Aorta (tissue), 5 donors: Measurements from ENCODE around the gene ZKSCAN5. TPM values are rescaled to one million over a fixed set of nuclear protein-coding genes. Genes with fewer than 3 reads are reported as not detected.
"Not testable (repeated sequence)": the region's sequence is repeated elsewhere in the genome, so short reads cannot be mapped to it uniquely, and the experiment has no call there.

ENCODE experiments used
- ATAC-seq: fragments of 200-7000 bp; cut with Tn5 transposase; one replicate; pipeline ENCODE4 v1.9.1; 2022; ENCODE audit warnings: moderate library complexity; ENCODE audit not compliant: low FRiP score
- DNase-seq, 2 donors: peaks; one replicate each; pipeline ENCODE4 v3.0.0-alpha.2; 2020
- H3K27ac ChIP-seq, 2 donors: one replicate each; pipeline ENCODE4 v1.5.1; 2013; ENCODE audit warnings: low read length in 2 of 2, mild to moderate bottlenecking in 2 of 2, moderate library complexity in 2 of 2, control low read depth in 1 of 2, inconsistent platforms in 1 of 2, low read depth in 1 of 2
- H3K27me3 ChIP-seq, 2 donors: one replicate each; pipeline ENCODE4 v1.6.1; 2013; ENCODE audit warnings: control low read depth in 1 of 2, low read length in 1 of 2, mild to moderate bottlenecking in 1 of 2, moderate library complexity in 1 of 2; ENCODE audit not compliant: insufficient read depth in 2 of 2, control insufficient read depth in 1 of 2
- H3K36me3 ChIP-seq, 2 donors: one replicate each; pipeline ENCODE4 v1.6.1; 2013; ENCODE audit warnings: control low read depth in 1 of 2, low read length in 1 of 2, mild to moderate bottlenecking in 1 of 2; ENCODE audit not compliant: insufficient read depth in 2 of 2, control insufficient read depth in 1 of 2
- H3K4me1 ChIP-seq, 2 donors: one replicate each; pipeline ENCODE4 v1.6.1; 2013; ENCODE audit warnings: low read length in 2 of 2, control low read depth in 1 of 2, mild to moderate bottlenecking in 1 of 2, moderate library complexity in 1 of 2; ENCODE audit not compliant: insufficient read depth in 2 of 2, control insufficient read depth in 1 of 2
- H3K4me3 ChIP-seq, 2 donors: one replicate each; pipeline ENCODE4 v1.5.1; 2013; ENCODE audit warnings: low read length in 2 of 2, control low read depth in 1 of 2, mild to moderate bottlenecking in 1 of 2
- H3K9me3 ChIP-seq: one replicate; pipeline ENCODE4 v1.6.1; 2013; ENCODE audit warnings: mild to moderate bottlenecking, low read length; ENCODE audit not compliant: control insufficient read depth
- WGBS, 2 donors: extraction: QIAGEN DNeasy Blood & Tissue Kit; methylation state at CpG; one replicate each; pipeline ENCODE4 v1.1.7; 2013; 5-methylcytosine and 5-hydroxymethylcytosine counted together
- intact Hi-C, 2 donors: fragments of 100-400 bp; cut with DNase I; formaldehyde crosslinking; loops; one replicate each; pipeline versions ENCODE4 v1.14.2 to v1.15.0; 2022
- polyA plus RNA-seq, 2 donors: library from polyadenylated mRNA; stranded (reverse); fragments of 200-250 nt; gene quantifications; one replicate each; pipeline ENCODE4 v1.2.3, GENCODE V29; 2013
- total RNA-seq, 2 donors: library from RNA; stranded (reverse); fragmentation: NEBNext Ultra II Directional; extraction: Animal tissue kit (Norgen Biotek cat#: 25700); gene quantifications; one replicate each; pipeline ENCODE4 v1.2.1, GENCODE V29; 2021
- donor health status: healthy with polysubstance abuse.
- donor health status: Bipolar disorder and iron deficiency.
- donor health status: DM: no; HTN: no; CAD: no.
- donor health status: DM: no; HTN: no; CAD: no.
- donor health status: DM: yes; HTN: yes; CAD: no.

The ZKSCAN5 gene
- total and polyA plus RNA-seq, 4 donors = 2.1 to 8.9 (median 5.9) TPM

DNA sequence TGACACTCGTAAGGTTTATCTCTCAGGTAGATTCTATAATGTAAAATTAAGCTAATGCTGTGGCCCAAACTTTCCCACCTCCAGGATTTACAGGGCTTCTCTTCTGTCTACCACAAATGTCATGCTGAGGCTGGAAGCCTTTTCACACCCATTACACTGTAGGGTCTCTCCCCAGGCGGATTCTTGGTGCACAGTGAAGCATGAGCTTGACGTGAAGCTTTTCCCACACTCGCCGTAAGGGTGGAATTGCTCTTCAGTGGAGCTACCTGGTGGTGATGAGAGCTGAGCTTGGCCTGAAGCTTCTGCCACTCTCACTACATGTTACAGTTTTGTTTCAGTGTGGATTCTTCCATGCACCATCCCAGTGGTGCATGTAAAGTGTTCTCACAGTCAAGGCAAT, 36.1 kb downstream of the ZKSCAN5 start:
- WGBS, 2 donors = 92 to 94% methylated on average over 5 of the region's 5 CpGs
- intact Hi-C loops = no loop called here
- Histone ChIP-seq H3K27me3 (no peaks in the 10 kb centered on the region), H3K4me3 (no peak overlapping the region), H3K27ac (no peak overlapping the region), H3K9me3 (peaks cover 2% of the 10 kb centered on the region), H3K4me1 (no peaks in the 10 kb centered on the region), H3K36me3 (no peaks in the 10 kb centered on the region)
- no peak for DNase-seq
- ATAC-seq = no peak

DNA sequence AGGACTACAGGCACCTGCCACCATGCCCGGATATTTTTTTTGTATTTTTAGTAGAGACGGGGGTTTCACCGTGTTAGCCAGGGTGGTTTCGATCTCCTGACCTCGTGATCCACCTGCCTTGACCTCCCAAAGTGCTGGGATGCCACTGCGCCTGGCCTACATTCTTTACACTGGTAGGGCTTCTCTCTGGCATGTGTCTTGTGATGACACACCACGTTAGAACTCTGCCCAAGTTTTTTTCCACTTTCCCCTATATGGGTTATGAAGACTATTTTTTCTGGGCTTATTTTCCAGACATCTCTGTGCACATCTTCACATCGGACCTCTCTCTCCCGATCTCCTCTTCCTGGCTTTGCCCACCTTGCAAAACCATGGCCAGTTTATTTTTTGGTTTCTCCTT, 36.8 kb downstream of the ZKSCAN5 start:
- H3K27me3 ChIP-seq = no peaks in the 10 kb centered on the region
- H3K4me1 ChIP-seq = no peaks in the 10 kb centered on the region
- no peak overlapping the region for H3K27ac ChIP-seq
- no peaks in the 10 kb centered on the region for H3K36me3 ChIP-seq
- intact Hi-C loops = no loop called here
- peaks cover 2% of the 10 kb centered on the region for H3K9me3 ChIP-seq
- no peak overlapping the region for H3K4me3 ChIP-seq
- WGBS, 2 donors = 89 to 91% methylated on average over 9 of the region's 9 CpGs
- DNase-seq = no peak
- no peak for ATAC-seq

DNA sequence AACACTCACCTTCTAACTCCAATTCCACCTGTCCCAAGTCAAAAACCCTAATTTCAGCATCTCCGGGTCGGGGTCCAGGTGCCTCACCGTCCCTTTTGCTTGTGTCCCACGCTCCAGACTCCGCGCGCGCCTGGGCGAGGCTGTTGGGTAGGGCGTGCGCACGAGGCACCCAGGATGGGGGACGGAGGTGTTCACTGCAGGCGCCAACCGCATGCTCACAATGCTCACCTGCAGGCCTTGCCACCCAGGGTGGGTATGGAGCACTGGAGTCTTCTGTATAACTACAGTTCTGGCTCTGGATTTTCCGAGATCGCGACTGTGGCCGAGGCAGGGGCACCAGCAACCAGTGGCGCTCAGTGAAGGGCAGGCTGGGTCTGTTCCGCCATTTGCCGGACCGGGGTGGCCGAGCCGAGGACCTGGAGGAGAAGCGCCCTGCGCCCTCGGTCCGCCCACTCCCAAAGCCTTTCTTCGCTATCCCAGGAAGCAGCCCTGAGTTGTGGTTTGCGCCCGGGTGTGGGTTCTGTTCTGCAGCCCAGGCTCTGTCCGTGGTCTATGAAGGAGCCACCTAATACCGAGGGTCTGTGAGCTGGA, 38.7 kb downstream of the ZKSCAN5 start:
- intact Hi-C loops = no loop called here

DNA sequence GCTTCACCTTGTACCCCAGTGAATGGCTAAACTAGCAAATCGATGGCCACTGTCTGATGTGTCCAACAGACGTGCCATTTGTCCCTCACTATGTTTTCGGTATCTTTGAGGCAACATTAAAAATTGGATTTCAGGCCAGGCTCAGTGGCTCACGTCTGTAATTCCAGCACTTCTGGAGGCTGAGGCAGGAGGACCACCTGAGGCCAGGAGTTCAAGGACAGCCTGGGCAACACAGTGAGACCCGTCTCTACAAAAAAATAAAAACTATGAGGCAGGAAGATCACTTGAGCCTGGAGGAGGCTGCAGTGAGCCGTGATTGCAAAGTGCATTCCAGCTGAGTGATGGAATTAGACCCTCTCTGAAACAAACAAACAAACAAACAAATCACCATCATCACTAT, 39.5 kb downstream of the ZKSCAN5 start:
- no peak for ATAC-seq
- Histone ChIP-seq H3K27me3 (no peaks in the 10 kb centered on the region), H3K4me1 (no peaks in the 10 kb centered on the region), H3K9me3 (peaks cover 2% of the 10 kb centered on the region), H3K27ac (no peak overlapping the region), H3K36me3 (no peaks in the 10 kb centered on the region), H3K4me3 (no peak overlapping the region)
- WGBS, 2 donors = 91 to 95% methylated on average over 6 of the region's 6 CpGs
- intact Hi-C loops = no loop called here
- no peak for DNase-seq

More for the DNA sequence above, 38.7 kb downstream of the ZKSCAN5 start:
- DNase-seq (no peak), ATAC-seq (no peak)
- no peak overlapping the region for H3K27ac ChIP-seq
- 93 to 97% methylated on average over 34 of the region's 34 CpGs for WGBS, 2 donors
- H3K27me3 ChIP-seq = no peaks in the 10 kb centered on the region
- no peaks in the 10 kb centered on the region for H3K4me1 ChIP-seq
- H3K9me3 ChIP-seq = peaks cover 2% of the 10 kb centered on the region
- H3K36me3 ChIP-seq = no peaks in the 10 kb centered on the region
- H3K4me3 ChIP-seq = no peak overlapping the region

DNA sequence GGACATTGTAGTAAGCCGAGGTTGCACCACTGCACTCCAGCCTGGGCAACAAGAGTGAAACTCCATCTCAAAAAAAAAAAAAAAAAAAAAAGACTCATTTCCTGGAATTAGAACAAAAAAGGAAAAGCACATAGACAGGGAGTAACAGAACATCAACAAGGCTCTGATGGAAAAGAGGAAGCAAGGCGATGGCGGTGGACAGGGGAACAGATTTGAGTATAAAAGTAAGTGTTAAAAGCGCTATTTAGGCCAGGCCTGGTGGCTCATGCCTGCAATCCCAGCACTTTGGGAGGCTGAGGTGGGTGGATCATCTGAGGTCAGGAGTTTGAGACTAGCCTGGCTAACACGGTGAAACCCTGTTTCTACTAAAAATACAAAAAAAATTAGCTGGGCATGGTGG, 40.8 kb downstream of the ZKSCAN5 start:
- H3K27me3 ChIP-seq, ATAC-seq, DNase-seq, H3K36me3 ChIP-seq, H3K4me3 ChIP-seq, intact Hi-C loops, H3K27ac ChIP-seq, H3K4me1 ChIP-seq, H3K9me3 ChIP-seq: not testable (repeated sequence)
- 94 to 97% methylated on average over 5 of the region's 5 CpGs for WGBS, 2 donors

DNA sequence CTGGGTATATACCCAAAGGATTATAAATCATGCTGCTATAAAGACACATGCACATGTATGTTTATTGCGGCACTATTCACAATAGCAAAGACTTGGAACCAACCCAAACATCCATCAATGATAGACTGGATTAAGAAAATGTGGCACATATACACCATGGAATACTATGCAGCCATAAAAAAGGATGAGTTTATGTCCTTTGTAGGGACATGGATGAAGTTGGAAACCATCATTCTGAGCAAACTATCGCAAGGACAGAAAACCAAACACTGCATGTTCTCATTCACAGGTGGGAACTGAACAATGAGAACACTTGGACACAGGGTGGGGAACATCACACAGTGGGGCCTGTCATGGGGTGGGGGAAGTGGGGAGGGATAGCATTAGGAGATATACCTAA, 45.1 kb downstream of the ZKSCAN5 start:
- H3K9me3 ChIP-seq, DNase-seq, ATAC-seq, H3K4me1 ChIP-seq, H3K27ac ChIP-seq, H3K4me3 ChIP-seq, intact Hi-C loops, H3K27me3 ChIP-seq, H3K36me3 ChIP-seq: not testable (repeated sequence)
- 100% methylated on average over 1 of the region's 2 CpGs for WGBS, 2 donors

DNA sequence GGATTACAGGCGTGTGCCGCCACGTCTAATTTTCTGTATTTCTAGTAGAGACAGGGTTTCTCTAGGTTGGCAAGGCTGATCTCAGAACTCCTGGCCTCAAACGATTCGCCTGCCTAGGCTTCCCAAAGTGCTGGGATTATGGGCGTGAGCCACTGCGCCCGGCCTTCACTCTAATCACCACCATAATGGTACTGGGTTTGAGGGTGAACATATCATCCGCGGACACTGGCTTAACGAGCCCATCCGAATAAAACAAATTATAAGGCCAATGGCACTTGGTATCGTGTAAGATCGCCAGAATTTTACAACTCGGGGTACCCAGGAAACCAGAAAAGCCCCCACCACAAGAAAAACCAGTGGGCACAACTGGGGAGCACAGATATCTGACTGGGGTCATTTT, 46.9 kb downstream of the ZKSCAN5 start:
- WGBS, 2 donors = 8% methylated on average over 15 of the region's 15 CpGs
- no peaks in the 10 kb centered on the region for H3K9me3 ChIP-seq
- H3K36me3 ChIP-seq = no peaks in the 10 kb centered on the region
- H3K4me3 ChIP-seq = peak overlapping the region; percentile 82 to 85
- H3K27me3 ChIP-seq = no peaks in the 10 kb centered on the region
- H3K4me1 ChIP-seq = no peaks in the 10 kb centered on the region
- intact Hi-C loops = loop anchor here (5.0 kb wide), 1 partner anchor 49 kb away; the partner anchor contains the start of genes ZKSCAN5 (in 2 of the 2) and ZNF394 (in 2 of the 2)
- ATAC-seq (peak; percentile 31), DNase-seq (no peak)
- peak overlapping the region in 1 of 2 donors; percentile 67 for H3K27ac ChIP-seq

DNA sequence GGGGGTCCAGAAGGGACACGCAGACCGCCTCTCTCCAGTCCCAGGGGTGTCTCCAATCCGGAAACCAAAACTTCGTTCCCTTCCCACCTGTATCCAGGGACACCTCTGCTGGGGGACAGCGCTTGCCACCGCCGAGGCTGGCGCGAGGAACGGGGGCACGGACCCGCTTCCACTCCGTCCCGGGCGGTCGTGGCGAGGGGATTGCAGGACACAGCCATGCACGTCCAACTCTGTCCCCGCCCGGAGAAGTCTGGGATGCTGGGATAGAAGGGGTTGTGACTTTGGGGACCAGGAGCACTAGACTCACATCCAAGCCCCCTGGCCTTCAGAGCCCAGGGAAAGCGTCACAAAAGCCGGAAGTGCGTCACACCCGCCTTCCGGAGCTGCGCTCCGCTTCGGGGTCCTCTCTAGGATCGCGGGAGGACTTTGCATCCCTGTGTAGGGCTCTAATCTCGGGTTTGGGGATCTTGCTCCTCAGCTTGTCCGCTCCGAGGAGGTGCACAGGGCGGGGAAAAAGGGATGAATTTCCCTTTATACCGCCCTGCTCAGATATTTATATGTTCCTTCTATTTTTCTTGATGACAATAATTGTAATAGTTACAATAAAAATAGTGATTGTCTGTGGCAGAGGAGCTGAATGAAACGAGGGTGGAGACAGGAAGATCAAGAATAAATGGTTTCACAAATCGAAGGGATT, 47.5 kb downstream of the ZKSCAN5 start, which contains the start of gene FAM200A:
Gene FAM200A, minus strand, starts transcription at position 348 of the 697 bp plus-strand sequence. CDS start 3,707 bp downstream, outside the sequence.
- peak within 1 kb of the TSS; percentile 82 to 85 for H3K4me3 ChIP-seq
- no peaks in the 10 kb centered on the region for H3K27me3 ChIP-seq
- intact Hi-C loops = loop anchor here (5.0 kb wide), 1 partner anchor 50 kb away; the partner anchor contains the start of genes ZKSCAN5 (in 2 of the 2) and ZNF394 (in 2 of the 2)
- H3K36me3 ChIP-seq = no peaks in the 10 kb centered on the region
- H3K4me1 ChIP-seq = no peaks in the 10 kb centered on the region
- DNase-seq = peak; percentile 94 to 97
- 0% methylated on average over 37 of the region's 37 CpGs for WGBS, 2 donors
- H3K9me3 ChIP-seq = no peaks in the 10 kb centered on the region
- ATAC-seq = peak; percentile 97
- peak within 1 kb of the TSS in 1 of 2 donors; percentile 67 for H3K27ac ChIP-seq

DNA sequence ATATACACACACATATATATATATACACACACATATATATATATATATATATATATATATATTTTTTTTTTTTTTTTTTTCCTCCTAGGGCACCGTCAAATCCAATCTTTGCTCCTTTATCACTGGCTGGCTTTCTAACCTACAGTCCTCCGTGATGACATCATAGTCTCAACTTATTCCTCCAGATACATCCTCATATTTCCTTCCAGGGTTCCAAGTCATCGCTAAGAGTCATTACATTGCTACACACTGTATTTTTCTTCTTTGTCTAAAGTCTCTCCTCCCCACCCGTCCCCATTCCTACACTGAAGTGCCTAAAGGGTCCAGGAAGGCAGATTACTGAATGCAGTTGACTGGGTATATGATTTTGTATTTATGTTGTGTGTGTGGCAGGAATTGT, 48.6 kb downstream of the ZKSCAN5 start:
- no peak for DNase-seq
- H3K4me1 ChIP-seq = no peaks in the 10 kb centered on the region
- no peaks in the 10 kb centered on the region for H3K9me3 ChIP-seq
- no peak overlapping the region for H3K4me3 ChIP-seq
- intact Hi-C loops = loop anchor here (5.0 kb wide), 1 partner anchor 51 kb away; the partner anchor contains the start of genes ZKSCAN5 (in 2 of the 2) and ZNF394 (in 2 of the 2)
- no peaks in the 10 kb centered on the region for H3K36me3 ChIP-seq
- no peaks in the 10 kb centered on the region for H3K27me3 ChIP-seq
- WGBS, 2 donors = 86 to 87% methylated on average over 4 of the region's 4 CpGs
- no peak overlapping the region for H3K27ac ChIP-seq
- no peak for ATAC-seq
